NCI-H345 treated with DMSO at 0.1 percent for 48 hours (cell line): ENCODE measurements around the gene TMEM273.

Source experiments
- DNase-seq: peaks from one replicate; lab custom pipeline; 2025; ENCODE audit not compliant: unreplicated experiment; lab: John Stamatoyannopoulos, UW

Gene TMEM273

DNA sequence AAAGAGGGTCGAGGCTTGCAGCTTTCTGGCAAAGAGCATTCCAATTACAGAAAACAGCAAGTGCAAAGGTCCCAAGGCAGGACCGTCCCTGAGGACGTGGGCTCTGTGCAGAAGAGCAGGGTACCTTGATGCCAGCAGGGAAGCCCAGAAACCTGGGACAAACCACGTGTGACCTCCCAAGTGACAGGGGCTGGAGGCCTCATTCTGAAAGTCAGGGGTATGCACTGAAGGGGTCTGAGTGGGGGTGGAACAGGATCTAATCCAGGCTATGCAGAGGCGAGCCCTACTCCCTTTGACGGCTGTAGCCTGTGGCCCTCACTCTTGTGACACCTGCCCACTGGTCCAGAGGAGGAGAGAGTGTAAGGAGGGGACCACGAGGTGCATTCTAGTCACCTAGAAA, 22.9 kb downstream of the TMEM273 start:
- no peak for DNase-seq

GRCh38 chr10:49164559-49165188, 23.5 kb downstream of the TMEM273 start:
- DNase-seq, result no peak

GRCh38 chr10:49163741-49164140, 24.4 kb downstream of the TMEM273 start:
- DNase-seq, result no peak

- no peak for DNase-seq
Measured at GRCh38 chr10:49162761-49163310, 25.4 kb downstream of the TMEM273 start.

DNA sequence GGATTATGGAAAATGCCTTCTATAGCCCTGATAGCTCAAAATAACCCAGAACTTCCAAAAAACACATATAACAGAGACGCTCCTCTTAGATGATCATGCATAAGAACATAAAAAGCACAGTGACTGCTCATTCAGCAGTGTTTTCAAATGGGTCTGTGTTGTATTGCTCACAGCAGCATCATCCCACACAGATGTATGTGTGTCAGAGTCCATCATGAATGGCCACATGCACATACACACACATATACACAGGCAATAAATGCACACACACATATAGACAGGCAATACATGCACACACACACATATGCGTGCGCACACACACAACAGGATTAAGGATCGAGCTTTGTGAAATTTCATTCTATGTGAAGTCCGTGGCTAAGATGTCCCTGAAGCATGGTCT, 26.1 kb downstream of the TMEM273 start:
- no peak for DNase-seq

GRCh38 chr10:49161411-49161997, 26.7 kb downstream of the TMEM273 start:
- DNase-seq, result no peak

GRCh38 chr10:49160814-49161213, 27.4 kb downstream of the TMEM273 start:
- DNase-seq, result no peak

GRCh38 chr10:49160110-49160509, 28.1 kb downstream of the TMEM273 start:
- no peak for DNase-seq

- no peak for DNase-seq
Measured at GRCh38 chr10:49158915-49159314, 29.3 kb downstream of the TMEM273 start.

DNA sequence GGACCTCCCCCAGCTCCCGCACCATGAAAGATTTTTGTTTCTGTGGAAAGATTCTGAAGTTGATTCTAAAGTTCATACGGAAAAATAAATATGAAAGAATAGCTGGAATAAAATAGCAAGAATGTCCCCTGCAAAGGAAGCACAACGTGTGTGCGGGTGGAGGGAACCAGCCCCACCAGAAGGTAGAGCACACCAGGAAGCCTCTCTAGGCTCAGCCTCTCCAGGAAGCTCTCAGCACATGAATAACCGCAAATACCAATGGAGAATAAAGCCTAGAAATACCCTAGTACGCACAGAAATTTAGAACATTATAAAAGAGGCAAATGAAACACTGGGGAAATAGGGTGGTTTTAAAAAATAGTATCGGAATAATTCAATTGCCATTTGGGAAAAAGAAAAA, 29.8 kb downstream of the TMEM273 start:
- DNase-seq, result no peak

DNA sequence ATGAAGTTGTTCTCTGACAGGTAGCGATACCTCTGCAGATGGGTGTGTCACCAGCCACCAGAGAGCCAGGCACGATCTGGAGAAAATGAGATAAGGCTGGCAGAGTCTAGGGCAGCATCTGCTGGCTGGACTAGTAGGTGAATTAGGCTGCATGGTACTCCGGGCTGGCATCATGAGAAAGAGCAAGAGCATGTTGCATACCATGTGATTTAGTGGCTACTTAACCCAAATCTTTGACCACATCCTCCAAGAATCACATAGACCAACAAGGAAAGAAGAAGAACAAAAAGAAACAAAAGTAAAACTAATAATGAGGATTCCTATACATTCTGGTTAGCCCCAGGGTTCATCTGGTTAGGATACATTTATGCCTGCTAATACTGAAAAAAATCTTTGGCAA, 31.0 kb downstream of the TMEM273 start:
- no peak for DNase-seq

GRCh38 chr10:49154641-49155040, 33.5 kb downstream of the TMEM273 start:
- no peak for DNase-seq

DNA sequence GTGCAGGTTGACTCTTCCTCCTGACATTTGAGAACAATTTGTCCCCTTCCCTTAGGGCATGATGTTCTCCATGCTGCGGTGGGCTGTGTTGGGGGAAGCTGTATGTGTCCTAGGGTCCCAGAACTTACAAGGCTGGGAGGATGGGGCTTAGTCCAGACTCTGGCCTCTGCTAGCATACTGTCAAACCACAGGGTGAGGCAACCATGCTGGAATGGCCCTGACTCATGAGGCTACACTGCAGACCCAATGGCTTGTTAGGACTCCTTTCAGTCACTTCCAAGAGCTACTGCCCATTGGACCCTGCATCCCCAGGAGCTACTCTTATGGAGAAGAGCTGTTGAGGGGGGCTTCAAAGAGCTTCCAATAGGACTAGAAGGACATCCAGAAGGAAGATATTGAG, 34.2 kb downstream of the TMEM273 start:
- no peak for DNase-seq

GRCh38 chr10:49153115-49153514, 35.1 kb downstream of the TMEM273 start:
- DNase-seq, result no peak

- no peak for DNase-seq
Measured at GRCh38 chr10:49152663-49153062, 35.5 kb downstream of the TMEM273 start.

GRCh38 chr10:49152037-49152436, 36.2 kb downstream of the TMEM273 start:
- no peak for DNase-seq

GRCh38 chr10:49151481-49151880, 36.7 kb downstream of the TMEM273 start:
- DNase-seq, result no peak

- DNase-seq, result no peak
Measured at GRCh38 chr10:49151025-49151445, 37.2 kb downstream of the TMEM273 start.

GRCh38 chr10:49150426-49150825, 37.8 kb downstream of the TMEM273 start:
- DNase-seq, result peak; percentile 70

DNA sequence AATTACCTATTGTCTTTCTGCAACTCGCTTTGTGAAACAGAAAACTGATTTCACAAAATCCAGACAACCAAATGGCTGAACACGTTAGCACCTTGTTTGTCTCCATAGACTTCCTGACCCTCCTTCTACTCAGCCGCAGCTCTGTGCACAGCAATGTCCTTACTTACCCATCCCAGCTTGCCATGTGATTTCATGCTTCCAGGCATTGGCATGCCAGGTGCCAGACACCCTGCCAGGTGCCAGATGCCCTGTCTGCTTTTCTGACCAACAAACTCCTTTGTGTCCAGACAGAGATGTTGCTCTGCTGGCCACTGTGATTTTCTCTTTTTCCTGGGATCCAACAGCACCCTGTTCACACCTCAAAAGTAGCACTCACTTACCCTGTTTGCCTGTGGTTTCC, 38.3 kb downstream of the TMEM273 start:
- DNase-seq, result no peak

DNA sequence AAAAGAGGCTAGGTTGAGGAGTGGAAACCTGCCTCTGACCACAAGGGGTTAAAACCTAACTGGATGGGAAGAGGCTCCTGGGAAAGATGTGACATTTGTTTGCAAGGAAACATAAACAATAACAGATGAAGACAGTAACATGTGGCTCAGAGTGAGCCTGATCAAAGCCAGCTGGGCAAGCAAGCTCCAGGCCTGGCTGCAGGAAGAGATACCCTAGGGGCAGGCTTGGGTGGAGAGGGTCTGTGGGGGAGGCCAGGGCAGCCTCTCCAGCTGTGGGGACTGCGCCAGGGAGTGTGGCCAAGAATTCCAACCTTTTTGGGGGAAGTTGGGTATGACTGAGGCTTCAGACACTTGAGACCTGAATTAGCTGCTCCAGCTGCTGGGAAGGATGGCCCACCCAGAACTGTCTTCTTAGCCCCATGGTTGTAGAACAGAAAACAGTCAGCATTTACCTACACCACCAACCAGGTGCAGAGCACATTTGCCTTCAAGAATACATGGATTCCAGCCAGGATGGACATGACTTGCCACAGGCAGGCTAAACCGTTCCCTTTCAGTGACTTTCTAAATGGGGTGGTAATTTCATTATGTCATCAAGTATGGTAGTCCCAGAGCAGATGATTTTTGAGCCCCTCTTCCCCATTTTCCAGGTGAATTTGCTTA, 44.0 kb downstream of the TMEM273 start:
- no peak for DNase-seq

- DNase-seq, result no peak
Measured at GRCh38 chr10:49143249-49143648, 44.9 kb downstream of the TMEM273 start.
